ENCODE results near the gene UTY.
"Not testable (repeated sequence)": the region's sequence is repeated elsewhere in the genome, so short reads cannot be mapped to it uniquely, and the experiment has no call there.

UTY gene

DNA sequence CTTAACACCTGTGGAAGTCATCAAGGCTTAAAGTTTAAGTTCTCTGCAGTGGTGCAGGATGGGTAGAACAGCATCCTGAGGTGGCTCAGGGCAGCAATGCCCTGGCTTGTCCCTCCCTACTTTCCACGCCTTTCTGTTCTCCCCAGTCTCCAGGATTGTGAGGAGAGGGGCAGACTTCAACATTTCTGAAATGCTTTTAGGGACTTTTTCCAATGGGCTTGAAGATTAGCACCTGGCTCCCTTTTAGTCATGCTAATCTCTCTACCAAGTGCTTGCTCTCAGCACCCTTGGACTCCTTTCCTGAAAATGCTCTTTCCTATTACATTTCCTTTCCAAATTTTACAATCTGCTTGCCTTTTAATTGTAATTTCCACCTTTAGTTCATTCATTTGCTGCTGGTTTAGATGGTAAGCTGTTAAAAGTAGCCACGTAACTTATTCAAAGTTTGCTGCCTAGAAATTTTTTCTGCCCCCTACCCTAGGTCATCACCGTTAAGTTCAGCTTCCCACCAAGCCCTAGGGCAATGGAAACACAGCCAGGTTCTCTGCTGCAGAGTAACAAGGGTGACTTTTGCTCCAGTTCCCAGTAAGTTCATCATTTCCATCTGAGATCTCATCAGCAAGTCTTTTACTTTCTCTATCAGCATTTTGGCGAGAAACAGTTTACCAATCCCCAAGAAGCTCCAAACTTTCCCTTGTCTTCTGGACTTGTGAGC lies 183.5 kb downstream of the UTY start:
- DNase-seq, result no peak

DNA sequence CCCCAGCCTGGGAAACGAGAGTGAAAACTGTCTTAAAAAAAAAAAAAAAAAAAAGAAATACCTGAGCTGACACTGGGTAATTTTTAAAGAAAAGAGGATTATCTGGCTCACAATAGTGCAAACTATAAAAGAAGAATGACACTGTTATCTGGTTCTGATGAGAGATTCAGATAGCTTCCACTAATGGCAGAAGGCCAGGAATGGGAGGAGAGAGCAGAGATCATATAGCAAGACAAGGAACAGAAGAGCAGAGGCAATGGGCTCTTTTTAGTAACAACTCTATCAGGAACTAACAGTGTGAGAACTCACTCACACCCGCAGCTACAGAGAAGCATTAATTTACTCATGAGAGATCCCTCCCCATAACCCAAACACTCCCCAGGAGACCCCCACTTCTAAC lies 184.8 kb downstream of the UTY start:
- DNase-seq, result no peak

DNA sequence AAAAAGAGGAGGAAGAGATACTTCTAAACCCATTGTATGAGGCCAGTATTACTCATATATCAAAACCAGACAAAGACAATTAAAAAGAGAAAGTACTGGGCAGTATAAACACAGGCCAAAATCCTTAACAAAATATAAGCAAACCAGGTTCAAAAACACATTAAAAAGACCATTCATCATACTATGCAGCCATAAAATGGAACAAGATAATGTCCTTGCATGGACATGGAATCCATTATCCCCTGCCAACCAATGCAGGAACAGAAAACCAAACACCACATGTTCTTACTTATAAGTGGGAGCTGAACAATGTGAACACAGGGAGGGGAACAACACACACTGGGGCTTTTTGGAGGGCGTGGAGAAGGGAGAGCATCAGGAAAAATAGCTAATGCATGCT lies 188.6 kb downstream of the UTY start:
- DNase-seq, result no peak

DNA sequence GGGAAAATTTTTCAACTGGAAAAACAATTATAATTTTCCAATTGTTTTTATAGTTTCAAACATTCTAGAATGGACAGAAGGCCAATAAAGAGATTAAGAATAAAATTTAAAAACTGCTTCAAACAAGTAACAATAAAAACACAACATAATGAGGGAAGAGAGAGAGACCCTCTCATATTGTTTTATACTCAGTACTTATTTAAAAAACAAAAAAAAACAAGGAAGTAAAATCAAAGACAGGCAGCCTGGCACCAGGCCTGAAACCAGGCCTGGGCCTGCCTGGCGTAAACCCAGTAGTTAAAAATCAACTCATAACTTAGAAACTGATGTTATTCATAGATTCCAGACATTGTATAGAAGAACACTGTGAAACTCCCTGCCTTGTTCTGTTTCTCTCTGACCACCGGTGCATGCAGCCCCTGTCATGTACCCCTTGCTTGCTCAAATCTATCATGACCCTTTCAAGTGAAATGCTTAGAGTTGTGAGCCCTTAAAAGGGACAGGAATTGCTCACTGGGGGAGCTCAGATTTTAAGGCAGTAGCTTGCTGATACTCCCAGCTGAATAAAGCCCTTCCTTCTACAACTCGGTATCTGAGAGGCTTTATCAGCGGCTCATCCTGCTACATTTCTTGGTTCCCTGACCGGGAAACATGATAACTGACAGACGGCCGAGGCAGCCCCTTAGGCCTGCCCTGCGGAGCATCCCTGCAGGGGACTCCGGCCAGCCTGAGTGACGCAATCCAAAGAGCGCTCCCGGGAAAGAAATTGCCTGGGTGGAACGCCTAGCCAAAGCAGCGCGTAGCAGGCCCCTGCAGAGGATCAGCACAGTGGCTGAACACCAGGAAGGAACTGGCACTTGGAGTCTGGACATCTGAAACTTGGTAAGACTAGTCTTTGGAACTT lies 197.4 kb downstream of the UTY start:
- peak; percentile 51 for DNase-seq

DNA sequence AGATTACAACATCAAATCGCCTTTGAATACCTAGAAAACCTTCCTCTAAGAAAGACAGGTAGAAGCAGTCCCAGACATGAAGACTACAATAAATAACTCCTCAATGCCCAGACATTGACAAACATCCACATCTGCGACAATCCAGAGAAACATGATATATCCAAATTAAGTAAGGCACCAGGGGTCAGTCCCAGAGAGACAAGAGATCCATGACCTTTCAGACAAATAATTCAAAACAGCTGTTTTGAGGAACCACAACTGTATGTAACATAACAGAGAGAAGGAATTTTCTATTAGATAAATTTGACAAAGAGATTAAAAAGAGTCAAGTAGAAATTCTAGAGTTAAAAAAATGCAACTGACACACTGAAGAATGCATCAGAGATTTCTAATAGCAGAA lies 200.3 kb downstream of the UTY start:
- DNase-seq, result no peak

DNA sequence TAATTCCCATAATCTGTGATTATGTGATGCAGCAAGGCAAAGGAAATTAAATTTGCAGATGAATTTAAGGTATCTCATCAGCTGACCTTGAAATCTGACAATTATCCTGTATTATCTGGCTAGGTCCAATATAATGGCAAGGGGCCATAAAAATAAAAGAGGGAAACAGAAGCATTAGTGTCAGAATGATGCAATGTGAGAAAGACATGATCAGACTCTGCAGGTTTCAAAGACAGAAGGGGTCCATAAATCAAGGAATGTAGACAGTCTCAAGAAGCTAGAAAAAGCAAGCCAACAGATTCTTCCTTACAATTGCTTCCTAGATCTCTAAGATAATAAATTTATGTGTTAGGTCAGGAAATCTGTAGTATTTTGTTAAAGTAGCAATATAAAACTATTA lies 208.1 kb downstream of the UTY start:
- no peak for DNase-seq

DNA sequence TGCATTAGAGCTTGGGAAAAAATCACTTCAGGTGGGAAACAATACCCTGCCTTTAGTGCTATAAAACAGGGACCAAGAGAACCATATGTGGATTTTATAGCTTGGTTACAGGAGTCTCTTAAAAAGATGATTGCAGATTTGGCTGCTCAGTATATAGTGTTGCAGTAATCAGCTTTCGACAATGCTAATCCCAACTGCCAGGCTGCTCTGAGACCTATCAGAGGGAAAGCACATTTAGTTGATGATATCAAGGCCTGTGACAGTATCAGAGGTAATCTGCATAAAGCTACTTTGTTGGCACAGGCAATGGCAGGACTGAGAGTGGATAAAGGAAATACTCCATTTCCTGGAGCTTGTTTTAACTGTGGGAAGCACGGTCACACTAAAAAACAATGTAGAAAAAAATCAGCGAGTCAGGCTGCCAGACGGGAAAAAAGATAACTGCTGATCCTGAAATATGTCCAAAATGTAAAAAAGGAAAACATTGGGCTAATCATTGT lies 225.8 kb downstream of the UTY start:
- DNase-seq, result not testable (repeated sequence)

DNA sequence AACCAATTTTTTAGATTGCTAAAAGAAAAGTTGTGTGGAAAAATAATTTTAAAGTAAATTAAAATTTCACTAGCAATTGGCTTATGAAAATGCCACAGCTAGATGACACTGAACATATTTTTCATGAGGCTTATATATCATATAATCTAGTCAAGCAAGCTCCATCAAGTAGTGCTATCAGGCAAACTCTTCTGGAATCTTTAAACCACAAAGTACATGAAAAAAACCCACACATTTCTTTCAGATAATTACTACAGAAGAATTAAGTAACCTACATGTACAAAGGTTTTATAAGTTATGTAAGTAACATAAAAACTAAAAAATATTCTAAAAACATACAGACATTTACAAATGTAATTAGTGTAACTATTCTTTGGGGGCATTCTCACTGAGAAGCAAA lies 229.4 kb downstream of the UTY start:
- no peak for DNase-seq

DNA sequence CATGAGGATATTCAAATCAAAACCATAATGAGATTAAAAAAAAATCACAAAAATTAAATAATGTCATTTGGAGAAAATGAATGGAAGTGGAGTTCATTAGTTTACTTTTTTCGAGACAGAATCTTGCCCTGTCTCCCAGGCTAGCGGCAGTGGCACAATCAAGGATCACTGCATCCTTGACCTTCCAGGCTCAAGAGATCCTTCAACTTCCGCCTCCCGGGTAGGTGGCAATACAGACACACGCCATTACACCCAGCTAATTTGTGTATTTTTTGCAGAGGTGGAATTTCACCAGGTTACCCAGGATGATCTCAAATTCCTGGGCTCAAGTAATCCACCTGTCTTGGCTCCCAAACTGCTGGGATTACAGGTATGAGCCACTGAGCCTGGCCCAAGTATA lies 236.1 kb downstream of the UTY start:
- DNase-seq, result no peak

DNA sequence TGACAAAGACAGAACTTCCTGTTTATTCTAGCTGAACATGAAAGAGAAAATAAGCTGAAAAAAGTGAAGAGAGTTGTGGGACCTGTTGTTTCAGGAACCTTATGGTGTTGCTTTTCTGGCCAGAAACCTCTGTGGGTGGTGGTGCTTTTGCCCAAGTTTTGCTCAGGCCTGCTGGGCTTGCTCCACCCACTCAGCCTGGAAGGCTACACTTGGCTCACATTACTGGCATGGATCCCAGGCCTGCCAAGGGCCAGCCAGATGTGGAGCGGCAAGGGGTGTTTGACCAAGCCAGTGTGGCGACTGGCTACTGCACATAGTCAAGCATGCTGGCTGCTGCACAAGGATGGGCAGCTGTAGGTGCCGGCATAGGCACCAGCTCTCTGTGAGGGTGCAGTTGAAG lies 245.9 kb downstream of the UTY start:
- no peak for DNase-seq

DNA sequence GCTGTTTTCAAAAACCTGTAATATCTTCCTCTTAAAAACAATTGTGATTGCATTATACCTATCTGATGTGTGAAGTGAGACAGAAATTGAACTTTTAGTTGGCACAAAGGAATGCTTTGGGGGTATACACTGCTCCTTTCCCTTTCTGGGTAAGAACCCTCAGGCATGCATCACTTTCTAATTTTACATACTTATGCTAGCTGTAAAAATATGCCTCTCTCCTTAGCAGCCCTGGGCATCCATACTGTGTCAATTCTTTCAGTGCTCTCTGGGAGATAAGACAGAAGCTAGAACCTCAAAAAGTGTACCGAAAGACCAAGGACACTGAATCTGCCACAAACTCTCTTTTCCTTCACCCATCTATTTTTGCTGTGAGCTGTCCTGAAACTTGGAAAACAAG lies 246.7 kb downstream of the UTY start:
- no peak for DNase-seq

DNA sequence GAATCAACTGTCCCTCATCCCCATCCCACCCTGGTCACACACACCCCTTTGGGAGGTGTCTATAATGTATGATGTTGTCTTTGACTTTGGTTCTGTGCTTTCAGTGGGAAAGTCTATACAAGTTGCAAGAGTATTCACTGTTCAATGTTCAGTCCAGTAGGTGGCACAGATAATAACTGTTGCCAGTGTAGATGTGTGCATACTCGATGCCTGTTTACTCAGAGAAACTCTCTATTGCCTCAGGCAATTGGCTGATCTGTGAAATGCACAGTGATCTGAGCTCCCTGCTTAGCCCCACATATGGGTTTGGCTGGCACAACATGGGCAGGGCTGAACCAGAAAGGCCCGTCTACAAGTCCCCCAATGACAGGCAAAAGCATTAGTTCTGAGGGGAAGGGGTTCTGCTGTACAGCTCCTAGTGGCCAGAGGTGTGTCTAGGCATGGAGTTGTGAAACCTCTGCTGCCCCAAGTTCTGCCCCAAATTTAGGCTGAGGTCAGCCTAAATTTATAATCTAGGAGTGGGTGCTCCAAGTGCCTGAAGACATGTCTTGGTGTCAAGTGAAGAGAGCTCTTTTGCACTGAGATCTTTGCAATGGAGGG lies 252.4 kb downstream of the UTY start:
- no peak for DNase-seq

DNA sequence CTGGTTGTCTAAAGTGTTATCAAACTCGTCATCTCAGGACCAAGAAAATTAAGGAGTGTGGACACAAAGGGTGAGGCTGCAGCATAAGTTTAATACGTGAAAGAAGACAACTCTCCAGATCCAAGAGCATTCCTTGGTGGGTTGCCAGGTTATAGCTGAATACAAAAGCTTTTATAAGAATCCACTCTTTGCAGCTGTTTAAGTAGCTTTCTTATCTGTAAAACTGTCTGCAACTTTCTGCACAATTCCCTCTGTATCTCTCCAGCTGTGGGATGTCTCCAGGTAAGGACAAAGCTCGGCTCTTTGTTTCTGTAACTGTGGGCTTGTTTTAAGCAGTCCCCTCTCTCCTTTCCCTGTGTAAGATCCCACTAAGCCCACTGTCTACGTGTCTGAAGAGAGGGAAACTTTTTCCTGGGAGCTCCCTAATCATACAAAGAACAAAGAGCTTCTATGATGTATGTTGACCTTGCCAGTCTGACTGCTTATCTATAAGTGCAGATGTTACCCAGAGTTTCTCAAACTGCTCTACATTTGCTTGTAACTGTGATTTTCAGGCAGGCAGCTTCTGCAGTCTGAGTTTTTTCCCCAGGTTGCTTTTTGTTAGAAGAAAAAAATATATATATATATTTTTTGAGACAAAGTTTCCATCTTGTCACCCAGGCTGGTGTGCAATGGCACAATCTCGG lies 268.7 kb downstream of the UTY start:
- no peak for DNase-seq

DNA sequence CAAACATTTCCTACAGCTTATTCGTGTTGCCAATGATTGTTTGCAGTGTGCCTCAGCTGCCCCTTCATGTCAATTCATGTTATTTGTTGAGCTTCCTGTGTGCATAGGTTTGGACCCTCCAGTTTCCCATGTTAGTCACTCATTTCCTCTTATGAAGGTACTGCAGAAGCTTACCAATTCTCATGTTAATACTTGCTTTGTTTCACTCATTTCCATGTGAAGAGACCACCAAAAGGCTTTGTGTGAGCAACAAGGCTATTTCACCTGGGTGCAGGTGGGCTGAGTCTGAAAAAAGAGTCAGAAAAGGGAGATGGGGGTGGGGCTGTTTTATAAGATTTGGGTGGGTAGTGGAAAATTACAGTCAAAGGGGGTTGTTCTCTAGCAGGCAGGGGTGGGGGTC lies 274.6 kb downstream of the UTY start:
- no peak for DNase-seq
